HG03378 (cell line): ENCODE results near the gene TWF2.

Source experiments
- ATAC-seq: cut with Tn5 transposase; IDR thresholded peaks from one replicate; pipeline ENCODE4 v1.9.1; 2021; ENCODE audit warnings: mild to moderate bottlenecking, moderate library complexity; ENCODE audit not compliant: unreplicated experiment

Gene TWF2

GRCh38 chr3:52259035-52259434, 20.1 kb upstream of the TWF2 start:
- no peak for ATAC-seq

GRCh38 chr3:52257911-52258310, 19.0 kb upstream of the TWF2 start:
- ATAC-seq, result no peak

GRCh38 chr3:52256622-52257021, 17.7 kb upstream of the TWF2 start:
- no peak for ATAC-seq

- ATAC-seq, result no peak
These were observed 17.2 kb upstream of the TWF2 start for GRCh38 chr3:52256159-52256558.

- no peak for ATAC-seq
These were observed 15.7 kb upstream of the TWF2 start for GRCh38 chr3:52254608-52255007.

GRCh38 chr3:52253314-52254304, 14.7 kb upstream of the TWF2 start:
- ATAC-seq, result peak; percentile 84

- no peak for ATAC-seq
These were observed 11.2 kb upstream of the TWF2 start for GRCh38 chr3:52250122-52250521.

GRCh38 chr3:52249683-52250082, 10.7 kb upstream of the TWF2 start:
- ATAC-seq, result no peak

- ATAC-seq, result no peak
These were observed 10.0 kb upstream of the TWF2 start for GRCh38 chr3:52248816-52249547.

GRCh38 chr3:52248165-52248541, 9.2 kb upstream of the TWF2 start:
- no peak for ATAC-seq

- no peak for ATAC-seq
These were observed 8.6 kb upstream of the TWF2 start for GRCh38 chr3:52247409-52248164.

- no peak for ATAC-seq
These were observed 7.9 kb upstream of the TWF2 start for GRCh38 chr3:52246728-52247408.

GRCh38 chr3:52246264-52246620, 7.3 kb upstream of the TWF2 start:
- ATAC-seq, result no peak

- no peak for ATAC-seq
These were observed 6.6 kb upstream of the TWF2 start, which contains the start of gene PPM1M for GRCh38 chr3:52245322-52246263. Gene PPM1M (plus strand): TSS chr3:52245759. CDS start chr3:52245825, 66 bp downstream.

- ATAC-seq, result peak; percentile 48
These were observed 5.1 kb upstream of the TWF2 start for GRCh38 chr3:52243791-52244628.

- no peak for ATAC-seq
These were observed 3.1 kb upstream of the TWF2 start for GRCh38 chr3:52242039-52242438.

GRCh38 chr3:52240886-52241370, 2.0 kb upstream of the TWF2 start:
- no peak for ATAC-seq

GRCh38 chr3:52240059-52240885, 1.3 kb upstream of the TWF2 start:
- ATAC-seq, result no peak
